Lung microvascular endothelial cell (primary cell): Measurements from ENCODE around the gene OTOG. TPM values are rescaled to one million over a fixed set of nuclear protein-coding genes. Genes with fewer than 3 reads are reported as not detected.
"Not testable (repeated sequence)": the region's sequence is repeated elsewhere in the genome, so short reads cannot be mapped to it uniquely, and the experiment has no call there.

Experiments used
- DNase-seq, 2 donors: peaks; one replicate each; pipeline versions ENCODE4 v3.0.0 to v3.0.0-alpha.2; 2010; ENCODE audit warnings: low read depth in 2 of 2
- total RNA-seq: library from RNA; depleted of rRNA; stranded (reverse); fragments of >200 nt; gene quantifications from 2 replicates; pipeline ENCODE4 v1.2.1, GENCODE V29; 2014

OTOG gene
- total RNA-seq, 1 donor from 2014 or later = not detected

DNA sequence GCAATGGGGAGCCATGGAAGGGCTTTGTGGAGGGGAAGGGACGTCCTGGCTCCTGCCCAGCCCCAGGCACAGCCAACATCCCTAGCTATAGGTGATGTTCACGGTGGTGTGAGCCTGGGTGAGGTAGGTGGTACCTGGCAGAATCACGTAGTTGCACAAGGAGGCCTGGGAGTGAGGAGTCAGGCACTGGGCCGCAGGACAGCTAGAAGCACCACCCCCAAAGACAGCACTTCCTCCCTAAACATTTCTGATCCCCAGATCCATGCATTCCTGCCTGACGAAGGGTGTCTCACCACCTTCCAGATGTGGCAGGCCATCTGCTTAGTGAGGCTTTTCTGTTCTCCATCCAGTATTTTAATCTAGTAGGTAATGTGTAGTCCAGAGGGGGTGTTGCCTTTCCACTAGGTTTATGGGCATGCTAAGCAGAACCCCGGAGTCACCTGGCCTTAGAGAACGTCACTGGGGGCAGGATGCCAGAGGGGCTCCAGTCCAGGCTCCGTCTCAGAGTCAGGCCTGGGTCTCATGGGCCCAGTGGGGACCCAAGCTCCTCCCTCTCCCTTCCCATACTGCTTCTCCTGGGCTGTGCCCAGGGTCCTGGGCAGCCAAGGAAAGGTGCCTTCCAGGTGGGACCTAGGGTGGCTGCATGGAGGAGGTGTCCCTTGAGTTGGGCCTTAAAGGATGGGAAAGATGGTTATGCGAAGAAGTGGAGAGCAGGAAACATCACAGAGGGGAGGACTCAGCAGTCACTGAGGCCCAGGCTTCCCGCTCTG is 56.2 kb downstream of the OTOG start:
- no peak for DNase-seq

DNA sequence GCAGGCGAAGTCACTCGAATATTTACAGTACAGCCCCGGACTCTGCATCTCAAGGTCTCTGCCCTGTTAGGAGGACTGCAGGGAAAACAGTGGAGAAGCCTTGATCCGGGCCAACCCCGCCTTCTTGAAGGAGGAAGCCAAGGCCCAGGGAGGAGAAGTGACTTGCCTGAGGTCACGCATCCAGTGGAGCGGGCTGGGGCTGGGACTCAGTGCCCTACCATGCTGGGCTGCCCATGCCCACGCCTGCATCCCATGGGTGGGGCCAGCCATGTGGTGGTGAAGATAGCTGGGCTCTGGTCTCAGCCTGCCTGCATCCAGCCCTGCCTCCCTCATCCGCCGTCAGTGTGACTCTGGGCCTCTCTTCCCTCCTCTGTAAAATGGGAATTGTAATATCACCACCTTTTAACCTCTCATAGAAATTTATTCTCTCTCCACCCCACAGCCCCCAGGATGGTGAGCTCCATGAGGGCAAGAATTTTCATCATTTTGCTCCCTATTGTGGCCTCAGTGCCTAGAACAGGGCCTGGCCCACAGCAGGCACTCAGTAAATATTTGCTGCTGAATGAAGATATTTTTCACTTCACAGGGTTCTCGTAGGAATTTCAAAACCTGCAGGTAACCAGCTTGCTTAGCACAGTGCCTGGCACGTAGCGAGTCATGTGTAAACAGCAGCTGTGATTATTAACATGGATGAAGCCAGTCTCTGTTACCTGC is 57.3 kb downstream of the OTOG start:
- DNase-seq = no peak

DNA sequence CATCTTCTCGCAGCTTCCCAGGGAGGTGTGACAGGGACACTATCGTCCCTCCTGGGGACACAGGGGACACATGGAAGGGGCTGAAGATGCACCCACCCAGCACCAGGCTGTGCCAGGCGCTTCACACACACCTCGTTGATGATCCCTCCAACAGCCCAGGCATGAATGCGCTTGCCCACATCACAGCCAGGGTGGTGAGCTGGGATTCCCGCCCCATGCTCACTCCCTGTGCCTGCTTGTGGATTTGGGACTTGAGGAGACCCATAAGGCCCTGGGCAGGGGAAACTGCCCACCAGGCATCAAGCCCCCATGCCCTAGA is 57.8 kb downstream of the OTOG start:
- DNase-seq = no peak

DNA sequence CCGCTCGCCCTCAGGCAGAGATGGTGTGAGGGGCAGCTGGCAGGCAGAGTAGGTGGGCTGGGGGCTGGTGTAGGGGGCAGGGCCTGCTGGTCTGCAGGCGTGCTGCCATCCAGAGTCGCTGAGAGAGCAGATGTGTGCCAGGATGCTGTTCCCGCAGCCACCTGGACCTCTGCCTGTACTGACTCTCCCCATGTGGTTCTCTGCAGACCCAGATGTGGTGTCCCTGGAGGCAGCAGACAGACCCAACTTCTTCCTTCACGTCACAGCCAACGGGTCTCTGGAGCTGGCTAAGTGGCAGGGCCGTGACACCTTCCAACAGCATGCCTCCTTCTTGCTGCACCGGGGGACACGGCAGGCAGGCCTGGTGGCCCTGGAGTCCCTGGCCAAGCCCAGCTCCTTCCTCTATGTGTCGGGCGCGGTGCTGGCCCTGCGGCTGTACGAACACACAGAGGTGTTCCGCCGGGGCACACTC is 58.6 kb downstream of the OTOG start:
- DNase-seq = no peak

DNA sequence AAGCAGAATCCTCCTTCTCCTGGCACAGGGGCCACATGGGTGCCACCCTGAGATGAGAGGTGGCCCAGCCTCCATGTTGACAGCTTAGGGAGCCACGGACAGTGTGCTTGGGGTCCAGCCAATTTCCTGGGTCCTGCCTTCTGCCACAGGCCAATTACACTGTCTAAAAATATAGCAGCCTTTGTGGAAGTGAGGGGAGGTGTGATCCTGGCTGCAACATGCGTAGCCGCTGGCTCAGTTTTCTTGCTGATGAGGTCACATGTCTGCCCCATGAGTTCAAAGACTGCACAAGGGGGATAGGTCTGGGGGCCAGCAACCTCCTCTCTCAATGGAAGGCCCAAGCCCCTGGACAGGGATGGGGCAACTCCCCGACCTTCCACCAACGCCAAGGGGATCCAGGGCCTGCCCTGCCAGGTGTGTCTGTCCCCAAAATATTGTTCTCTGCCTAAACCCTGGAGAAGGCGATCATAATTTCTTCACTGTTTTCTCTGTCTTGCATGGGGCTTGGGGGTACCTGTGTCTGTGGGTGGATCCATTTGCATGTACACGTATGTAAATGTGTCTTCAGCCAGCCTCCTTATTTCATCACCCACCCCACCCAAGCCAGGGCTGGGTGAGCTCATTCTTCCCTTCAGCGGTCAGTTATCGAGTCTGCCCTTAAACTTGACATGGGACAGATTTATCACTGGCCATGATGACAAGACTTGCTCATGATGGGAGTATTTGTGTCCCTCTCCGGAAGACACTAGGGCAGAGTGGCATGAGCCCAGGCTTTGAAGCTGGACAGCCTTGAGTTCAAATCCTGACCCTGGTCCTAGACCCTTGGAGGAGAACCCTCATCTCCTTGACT is 59.4 kb downstream of the OTOG start:
- DNase-seq = no peak

DNA sequence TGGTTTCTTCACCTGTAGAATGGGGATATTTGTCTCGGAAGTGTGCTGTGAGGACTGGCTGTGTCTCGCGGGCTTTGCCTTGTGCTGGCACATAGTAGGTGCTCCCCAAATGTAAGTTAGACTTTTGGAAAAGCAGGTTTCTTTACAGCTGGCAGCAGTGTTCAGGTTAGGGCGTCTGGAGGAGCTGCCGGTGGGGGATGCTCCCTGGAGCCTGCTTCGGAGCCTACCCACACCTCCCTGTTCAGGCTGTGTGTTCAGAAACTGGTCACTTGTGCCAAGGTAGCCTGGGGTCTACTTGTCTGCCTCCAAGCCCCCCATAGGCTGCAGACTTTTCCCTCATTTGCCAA is 60.0 kb downstream of the OTOG start:
- no peak for DNase-seq

DNA sequence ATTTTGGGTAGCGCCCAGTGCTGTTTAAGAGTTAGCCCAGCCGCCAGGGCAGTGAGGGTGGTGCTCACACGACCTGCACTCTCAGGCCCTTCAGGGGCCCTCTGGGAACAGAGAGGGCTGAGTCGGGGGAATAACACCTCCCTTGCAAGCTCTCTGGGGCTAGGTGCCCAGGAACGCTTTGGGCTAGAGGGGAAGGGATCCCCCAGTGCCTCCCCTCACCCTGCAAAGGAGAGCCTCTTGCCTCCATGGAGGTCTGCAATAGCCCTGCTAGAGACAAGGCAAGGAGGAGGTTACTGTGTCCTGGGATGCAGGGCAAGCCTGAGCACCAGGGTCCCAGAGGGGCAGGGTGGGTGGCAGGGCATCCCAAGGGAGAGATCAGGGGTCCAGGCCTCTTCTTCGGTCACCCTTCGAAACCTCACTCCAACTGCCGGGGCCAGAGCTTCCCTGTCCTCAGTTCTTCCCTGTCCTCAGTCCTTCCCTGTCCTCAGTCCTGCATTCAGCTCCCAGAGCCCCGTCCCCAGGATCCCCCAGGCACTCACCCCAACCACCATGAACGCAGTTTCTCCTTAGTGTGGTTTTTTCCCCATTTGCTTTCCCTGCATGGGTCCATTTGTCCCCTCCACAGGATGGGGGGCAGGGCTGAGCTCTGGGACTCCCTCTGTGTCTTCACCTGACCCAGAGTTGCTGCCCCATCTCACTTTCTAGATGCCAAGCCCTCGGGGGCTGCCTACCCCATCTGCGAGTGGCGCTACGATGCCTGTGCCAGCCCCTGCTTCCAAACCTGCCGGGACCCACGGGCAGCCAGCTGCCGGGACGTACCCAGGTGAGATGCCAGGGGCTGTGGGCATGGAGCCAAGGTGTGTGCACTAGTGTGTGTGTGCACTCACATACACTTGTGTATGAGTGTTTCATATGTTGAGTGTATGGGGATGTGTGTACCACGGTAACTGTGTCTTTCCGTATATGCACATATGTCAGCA is 60.8 kb downstream of the OTOG start:
- DNase-seq = no peak

DNA sequence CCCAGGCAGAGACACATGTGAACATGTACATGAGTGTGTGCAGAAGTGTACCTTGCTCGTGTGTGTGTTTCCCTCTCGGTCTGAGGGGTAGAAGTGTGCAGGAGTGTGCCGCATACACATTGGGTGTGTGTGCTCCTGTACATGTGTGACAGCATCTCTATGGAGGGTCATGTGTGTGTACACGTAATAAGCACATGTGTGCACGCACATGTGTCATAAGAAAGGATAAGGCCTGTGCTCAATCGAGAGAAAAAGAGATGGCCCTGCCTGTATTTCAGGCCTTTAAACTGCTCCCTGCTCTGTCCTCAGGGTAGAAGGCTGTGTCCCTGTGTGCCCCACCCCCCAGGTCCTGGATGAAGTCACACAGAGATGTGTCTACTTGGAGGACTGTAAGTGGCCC is 61.8 kb downstream of the OTOG start:
- DNase-seq = no peak

DNA sequence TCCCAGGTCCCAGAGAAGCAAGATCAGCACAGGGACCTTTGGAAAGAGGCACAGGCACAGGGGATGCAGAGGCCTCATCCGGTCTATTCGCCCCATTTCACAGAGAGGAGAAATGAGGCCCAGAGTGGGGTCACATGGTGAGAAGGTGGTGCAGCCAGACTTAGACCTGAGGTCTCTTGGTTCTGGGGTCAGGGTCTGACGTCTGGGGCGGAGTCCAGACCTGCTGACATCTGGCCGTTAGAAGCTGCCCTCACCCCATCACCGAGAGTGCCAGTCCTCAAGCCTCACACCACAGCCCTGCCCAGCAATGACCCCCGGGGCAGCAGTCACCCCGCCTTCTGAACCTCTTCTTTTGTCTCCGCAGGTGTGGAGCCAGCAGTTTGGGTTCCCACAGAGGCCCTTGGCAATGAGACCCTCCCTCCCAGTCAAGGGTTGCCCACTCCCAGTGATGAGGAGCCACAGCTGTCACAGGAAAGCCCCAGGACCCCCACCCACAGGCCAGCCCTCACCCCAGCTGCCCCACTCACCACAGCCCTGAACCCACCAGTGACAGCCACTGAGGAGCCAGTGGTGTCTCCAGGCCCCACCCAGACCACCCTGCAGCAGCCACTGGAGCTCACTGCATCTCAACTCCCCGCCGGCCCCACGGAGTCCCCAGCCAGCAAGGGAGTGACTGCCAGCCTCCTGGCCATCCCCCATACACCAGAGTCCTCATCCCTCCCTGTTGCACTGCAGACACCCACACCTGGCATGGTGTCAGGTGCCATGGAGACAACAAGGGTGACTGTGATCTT is 62.4 kb downstream of the OTOG start:
- no peak for DNase-seq

DNA sequence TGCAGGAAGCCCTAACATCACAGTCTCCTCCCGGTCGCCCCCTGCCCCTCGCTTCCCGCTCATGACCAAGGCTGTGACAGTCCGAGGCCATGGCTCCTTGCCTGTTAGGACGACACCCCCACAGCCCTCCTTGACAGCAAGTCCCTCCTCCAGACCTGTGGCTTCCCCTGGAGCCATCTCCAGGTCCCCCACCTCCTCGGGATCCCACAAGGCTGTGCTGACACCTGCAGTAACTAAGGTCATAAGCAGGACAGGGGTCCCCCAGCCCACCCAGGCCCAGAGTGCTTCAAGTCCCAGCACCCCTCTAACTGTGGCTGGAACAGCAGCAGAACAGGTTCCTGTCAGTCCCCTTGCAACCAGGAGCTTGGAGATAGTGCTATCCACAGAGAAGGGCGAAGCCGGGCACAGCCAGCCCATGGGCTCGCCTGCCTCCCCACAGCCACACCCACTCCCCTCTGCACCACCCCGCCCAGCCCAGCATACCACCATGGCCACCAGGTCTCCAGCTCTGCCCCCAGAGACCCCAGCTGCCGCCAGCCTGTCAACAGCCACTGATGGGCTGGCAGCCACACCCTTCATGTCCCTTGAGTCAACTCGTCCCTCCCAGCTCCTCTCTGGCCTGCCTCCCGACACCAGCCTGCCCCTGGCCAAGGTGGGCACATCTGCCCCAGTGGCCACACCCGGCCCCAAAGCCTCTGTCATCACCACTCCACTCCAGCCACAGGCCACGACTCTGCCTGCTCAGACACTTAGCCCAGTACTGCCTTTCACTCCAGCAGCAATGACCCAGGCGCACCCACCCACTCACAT is 63.2 kb downstream of the OTOG start:
- no peak for DNase-seq

DNA sequence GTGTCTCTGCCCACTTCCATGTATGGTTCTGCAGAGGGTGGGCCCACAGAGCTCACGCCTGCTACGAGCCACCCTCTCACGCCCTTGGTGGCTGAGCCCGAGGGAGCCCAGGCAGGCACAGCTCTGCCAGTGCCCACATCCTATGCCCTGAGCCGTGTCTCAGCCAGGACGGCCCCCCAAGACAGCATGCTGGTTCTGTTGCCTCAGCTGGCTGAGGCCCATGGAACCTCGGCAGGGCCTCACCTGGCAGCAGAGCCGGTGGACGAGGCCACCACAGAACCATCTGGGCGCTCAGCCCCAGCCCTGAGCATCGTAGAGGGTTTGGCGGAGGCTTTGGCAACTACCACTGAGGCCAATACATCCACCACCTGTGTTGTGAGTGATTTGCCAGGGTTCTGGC is 64.0 kb downstream of the OTOG start:
- no peak for DNase-seq

DNA sequence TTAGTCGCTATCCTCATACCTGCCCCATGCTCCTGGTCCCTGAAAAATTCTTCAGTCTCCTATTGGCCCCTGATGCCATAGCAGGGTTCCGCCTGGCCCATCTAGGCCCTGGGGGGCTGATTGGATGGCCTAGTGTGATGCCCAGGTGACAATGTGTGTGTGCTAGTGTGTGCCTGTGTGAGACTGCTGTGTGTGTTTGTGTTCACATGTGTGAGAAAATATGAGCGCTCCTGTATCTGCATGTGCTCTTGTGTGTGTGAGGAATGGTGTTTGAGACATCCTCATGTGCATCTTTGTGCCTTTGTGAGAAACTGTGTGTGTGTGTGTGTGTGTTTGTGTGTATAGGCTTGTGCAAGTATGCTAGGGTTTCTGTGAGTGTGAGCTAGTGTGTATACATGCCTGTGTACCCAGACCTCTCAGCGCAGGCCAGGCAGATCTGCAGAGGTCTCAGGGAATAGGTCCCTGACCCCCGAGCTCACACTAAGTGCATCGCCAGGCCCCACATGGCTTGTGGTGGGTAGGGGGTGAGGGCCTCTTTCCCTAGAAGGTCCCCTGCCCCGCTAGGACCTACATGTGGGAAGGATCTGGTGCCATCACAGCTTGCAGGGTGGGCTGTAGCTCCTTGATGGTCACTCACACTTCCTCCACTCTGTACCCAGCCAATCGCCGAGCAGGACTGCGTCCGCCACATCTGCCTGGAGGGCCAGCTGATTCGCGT is 64.6 kb downstream of the OTOG start:
- no peak for DNase-seq

DNA sequence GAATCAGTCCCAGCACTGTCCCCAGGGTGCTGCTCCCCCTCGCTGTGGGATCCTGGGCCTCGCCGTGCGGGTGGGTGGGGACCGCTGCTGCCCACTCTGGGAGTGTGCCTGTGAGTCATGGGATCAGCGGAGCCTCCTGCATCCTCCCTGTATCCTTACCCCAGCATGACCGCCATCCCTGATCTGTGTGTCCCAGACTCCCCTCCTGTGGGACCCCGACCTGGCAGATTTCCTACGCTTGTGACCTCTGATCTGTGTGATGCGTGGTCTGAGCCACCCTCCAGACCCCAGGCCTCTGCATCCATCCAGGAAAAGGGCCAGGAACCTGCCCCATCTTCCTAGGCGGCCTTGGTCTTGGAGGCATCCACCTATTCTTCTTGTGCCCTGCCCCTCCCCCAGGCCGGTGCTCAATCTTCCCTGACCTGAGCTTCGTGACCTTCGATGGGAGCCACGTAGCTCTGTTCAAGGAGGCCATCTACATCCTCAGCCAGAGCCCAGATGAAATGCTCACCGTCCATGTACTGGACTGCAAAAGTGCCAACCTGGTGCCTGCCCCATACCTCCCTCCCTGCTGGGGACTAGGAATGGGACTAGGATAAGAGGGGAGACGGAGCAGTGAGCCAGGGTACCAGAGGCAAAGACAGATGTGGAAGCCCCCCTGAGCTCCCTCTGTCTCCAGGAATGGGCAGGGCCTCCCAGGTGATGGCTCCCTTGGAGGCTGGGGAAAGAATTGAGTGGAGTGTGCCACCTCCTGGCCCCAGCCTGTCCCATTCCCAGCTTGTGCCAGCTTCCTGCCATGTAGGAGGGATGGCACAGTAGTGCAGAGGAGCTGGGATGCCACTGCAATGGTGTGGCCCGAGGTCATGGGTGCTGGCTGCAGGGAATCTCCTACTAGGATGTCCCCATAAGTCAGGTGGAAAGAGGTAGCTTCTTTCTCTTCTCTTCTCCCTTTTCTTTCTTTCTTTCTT is 65.4 kb downstream of the OTOG start:
- no peak for DNase-seq

DNA sequence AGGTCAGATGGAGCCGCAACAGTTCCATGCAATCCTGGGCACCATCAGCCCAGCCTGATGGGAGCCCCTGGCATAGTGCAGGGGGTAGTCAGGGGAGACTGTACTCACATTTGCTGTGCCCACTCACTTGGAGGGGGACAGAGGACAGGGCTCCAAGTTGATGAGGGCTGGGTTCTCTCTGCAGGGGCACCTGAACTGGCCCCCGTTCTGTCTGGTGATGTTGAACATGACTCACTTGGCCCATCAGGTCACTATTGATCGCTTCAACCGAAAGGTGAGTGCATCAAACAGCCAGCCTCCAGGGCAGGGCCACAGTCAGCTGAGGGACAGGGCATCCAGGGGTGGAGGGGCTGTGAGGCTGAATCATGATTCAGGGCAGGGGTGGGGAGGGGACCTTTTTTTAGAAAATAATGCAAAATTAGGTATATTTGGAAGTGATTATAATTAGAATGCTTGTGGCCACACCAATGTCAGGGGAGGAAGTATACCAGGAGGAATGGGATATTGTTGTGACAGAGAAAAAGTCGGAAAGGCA is 66.4 kb downstream of the OTOG start:
- no peak for DNase-seq

DNA sequence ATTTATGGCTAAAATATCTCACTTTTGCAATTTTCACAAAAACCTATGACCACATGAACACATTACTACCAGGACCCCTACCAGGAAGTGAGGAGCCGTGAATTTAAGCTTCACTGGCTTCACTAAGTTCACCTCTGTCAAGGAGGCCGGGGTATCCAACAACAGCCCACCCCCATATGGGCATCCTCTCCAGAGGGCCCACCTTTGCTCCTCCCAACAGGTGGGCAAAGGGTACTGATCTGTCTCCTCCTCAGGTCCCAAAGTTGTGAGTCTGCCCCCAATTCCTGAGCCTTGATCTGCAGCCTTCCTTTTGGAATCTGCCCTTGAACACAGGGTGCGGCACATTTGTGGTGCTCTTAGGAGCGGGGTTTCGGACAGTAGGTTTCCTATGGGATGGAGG is 66.9 kb downstream of the OTOG start:
- no peak for DNase-seq

DNA sequence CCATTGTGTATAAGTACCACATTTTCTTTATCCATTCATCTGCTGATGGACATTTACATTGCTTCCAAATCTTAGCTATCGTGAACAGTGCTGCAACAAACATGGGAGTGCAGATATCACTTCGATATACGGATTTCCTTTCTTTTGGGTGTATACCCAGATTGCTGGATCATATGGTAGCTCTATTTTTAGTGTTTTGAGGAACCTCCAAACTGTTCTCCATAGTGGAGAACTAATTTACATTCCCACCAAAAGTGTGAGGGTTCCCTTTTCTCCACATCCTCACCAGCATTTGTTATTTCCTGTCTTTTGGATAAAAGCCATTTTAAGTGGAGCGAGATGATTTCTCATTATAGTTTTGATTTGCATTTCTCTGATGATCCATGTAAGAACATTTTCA is 75.7 kb downstream of the OTOG start:
- DNase-seq = not testable (repeated sequence)

DNA sequence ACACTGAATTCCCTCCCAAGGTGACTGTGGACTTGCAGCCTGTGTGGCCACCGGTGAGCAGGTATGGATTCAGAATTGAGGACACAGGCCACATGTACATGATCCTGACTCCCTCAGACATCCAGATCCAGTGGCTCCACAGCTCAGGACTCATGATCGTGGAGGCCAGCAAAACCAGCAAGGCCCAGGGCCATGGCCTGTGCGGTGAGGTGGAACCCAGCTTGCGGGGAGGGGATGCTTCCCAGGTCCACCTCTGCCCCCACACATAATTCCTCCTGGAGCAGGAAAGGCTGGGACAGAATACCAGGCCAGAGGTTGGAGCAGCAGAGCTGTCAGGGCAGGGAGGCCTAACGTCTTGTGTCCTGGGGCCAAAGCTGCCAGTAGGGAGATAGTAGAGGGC is 82.1 kb downstream of the OTOG start:
- DNase-seq = no peak
